CD14-positive monocyte (primary cell): ENCODE results near the gene ZGRF1. TPM values are rescaled to one million over a fixed set of nuclear protein-coding genes. Genes with fewer than 3 reads are reported as not detected.
A peak's percentile ranks its signal among the peaks of the same experiment; 100 is the strongest.

Experiments
- DNase-seq, 3 donors: peaks; one replicate each; pipeline ENCODE4 v3.0.0-alpha.2; 2011 to 2022
- H2AFZ ChIP-seq: 2 replicates; pipeline ENCODE4 v1.6.0; 2012; ENCODE audit warnings: mild to moderate bottlenecking, low read depth, low read length, inconsistent platforms; ENCODE audit not compliant: insufficient read depth, poor library complexity, severe bottlenecking
- H3K27ac ChIP-seq, 2 donors: 1 replicate in 1 of 2; 2 replicates in 1 of 2; pipeline ENCODE4 v1.5.1; 2012 to 2013; ENCODE audit warnings: low read length in 2 of 2, control low read depth in 1 of 2, inconsistent platforms in 1 of 2, low read depth in 1 of 2, mild to moderate bottlenecking in 1 of 2
- H3K27me3 ChIP-seq, 2 donors: one replicate each; pipeline versions ENCODE4 v1.6.0 to v1.6.1; 2011 to 2013; ENCODE audit warnings: low read length in 2 of 2; ENCODE audit not compliant: control insufficient read depth in 2 of 2, insufficient read depth in 2 of 2
- H3K36me3 ChIP-seq, 2 donors: replicated peaks in 1 of 2; 1 replicate in 1 of 2; 2 replicates in 1 of 2; pipeline versions ENCODE4 v1.5.1 to v1.6.1; 2012 to 2013; ENCODE audit warnings: low read length in 2 of 2, control low read depth in 1 of 2, inconsistent platforms in 1 of 2, mild to moderate bottlenecking in 1 of 2; ENCODE audit not compliant: insufficient read depth in 2 of 2, control insufficient read depth in 1 of 2
- H3K4me1 ChIP-seq, 2 donors: 1 replicate in 1 of 2; 2 replicates in 1 of 2; pipeline versions ENCODE4 v1.5.1 to v1.6.1; 2012 to 2013; ENCODE audit warnings: low read length in 2 of 2, control low read depth in 1 of 2, inconsistent platforms in 1 of 2, mild to moderate bottlenecking in 1 of 2, moderate library complexity in 1 of 2; ENCODE audit not compliant: insufficient read depth in 2 of 2, control insufficient read depth in 1 of 2
- H3K4me2 ChIP-seq: replicated peaks from 2 replicates; pipeline ENCODE3; 2012; ENCODE audit warnings: low read length, moderate library complexity, mild to moderate bottlenecking; ENCODE audit not compliant: poor library complexity, severe bottlenecking; ENCODE audit errors: extremely low read depth
- H3K4me3 ChIP-seq, 3 experiments: fragments of 200-600 bp in 1 of 3; sonication (generic) in 1 of 3; replicated peaks in 1 of 3; 1 replicate in 2 of 3; 2 replicates in 1 of 3; pipeline ENCODE4 v1.5.1; 2011 to 2013; ENCODE audit warnings: low read length in 3 of 3, mild to moderate bottlenecking in 3 of 3, control low read depth in 2 of 3, low read depth in 2 of 3, inconsistent platforms in 1 of 3, moderate library complexity in 1 of 3
- H3K79me2 ChIP-seq: 2 replicates; pipeline ENCODE4 v1.6.0; 2012; ENCODE audit warnings: mild to moderate bottlenecking, control low read depth, inconsistent platforms, low read length, moderate library complexity; ENCODE audit not compliant: insufficient read depth
- H3K9ac ChIP-seq: 2 replicates; pipeline ENCODE4 v1.6.0; 2017; ENCODE audit warnings: low read length, mild to moderate bottlenecking; ENCODE audit not compliant: insufficient read depth, poor library complexity, severe bottlenecking
- H3K9me3 ChIP-seq, 2 donors: replicated peaks in 1 of 2; 1 replicate in 1 of 2; 2 replicates in 1 of 2; pipeline versions ENCODE4 v1.5.1 to v1.6.1; 2012 to 2013; ENCODE audit warnings: low read length in 2 of 2, control low read depth in 1 of 2; ENCODE audit not compliant: control insufficient read depth in 1 of 2, insufficient read depth in 1 of 2
- H4K20me1 ChIP-seq: 2 replicates; pipeline ENCODE4 v1.6.0; 2012; ENCODE audit warnings: mild to moderate bottlenecking, low read length, control low read depth, moderate library complexity; ENCODE audit not compliant: insufficient read depth
- H3K27ac Mint-ChIP-seq, 7 donors: one replicate each; pipeline ENCODE4 v1.8.0; 2020; ENCODE audit warnings: mild to moderate bottlenecking in 7 of 7, mixed read lengths in 7 of 7, moderate library complexity in 6 of 7, inconsistent platforms in 2 of 7
- H3K27me3 Mint-ChIP-seq, 3 donors: one replicate each; pipeline ENCODE4 v1.8.0; 2021 to 2022; ENCODE audit warnings: low read depth in 3 of 3, mild to moderate bottlenecking in 3 of 3, mixed read lengths in 3 of 3, moderate library complexity in 3 of 3, inconsistent platforms in 1 of 3
- H3K36me3 Mint-ChIP-seq, 2 donors: one replicate each; pipeline ENCODE4 v1.8.0; 2020; ENCODE audit warnings: mixed read lengths in 2 of 2, inconsistent platforms in 1 of 2, mild to moderate bottlenecking in 1 of 2
- H3K4me1 Mint-ChIP-seq: one replicate; pipeline ENCODE4 v1.8.0; 2020; ENCODE audit warnings: mild to moderate bottlenecking, mixed read lengths
- H3K4me3 Mint-ChIP-seq, 2 donors: one replicate each; pipeline ENCODE4 v1.8.0; 2020; ENCODE audit warnings: mild to moderate bottlenecking in 2 of 2, mixed read lengths in 2 of 2, moderate library complexity in 1 of 2
- H3K9me3 Mint-ChIP-seq, 7 donors: one replicate each; pipeline ENCODE4 v1.8.0; 2020 to 2022; ENCODE audit warnings: mixed read lengths in 7 of 7, mild to moderate bottlenecking in 6 of 7, moderate library complexity in 6 of 7, inconsistent platforms in 2 of 7
- WGBS: methylation state at CpG from one replicate; pipeline ENCODE4 v1.1.5; 2013; ENCODE audit warnings: missing lambda C conversion rate; ENCODE audit not compliant: insufficient coverage; 5-methylcytosine and 5-hydroxymethylcytosine counted together
- intact Hi-C, 2 donors: fragments of 100-400 bp; cut with micrococcal nuclease; formaldehyde crosslinking; loops; one replicate each; pipeline versions ENCODE4 v1.15.0 to v1.15.1; 2023
- polyA plus RNA-seq, 3 donors: library from polyadenylated mRNA; depleted of rRNA in 1 of 3; unstranded in 2 of 3; stranded (reverse) in 1 of 3; fragments of 300-500 nt in 2 of 3; fragments of >200 nt in 1 of 3; fragmentation: Illumina TruSeq in 2 of 3; gene quantifications; 1 replicate in 2 of 3; 2 replicates in 1 of 3; pipeline ENCODE4 v1.2.3, GENCODE V29; 2012 to 2021
- TF ChIP-seq, protein P1 (sequence below): fragments of 200-600 bp; IDR thresholded peaks from one replicate; pipeline ENCODE4 v1.8.0; 2022; ENCODE audit warnings: antibody characterized with exemption, mild to moderate bottlenecking

ZGRF1 gene
- polyA plus RNA-seq, 3 donors, result 0.81 to 2.9 (median 0.81) TPM

DNA sequence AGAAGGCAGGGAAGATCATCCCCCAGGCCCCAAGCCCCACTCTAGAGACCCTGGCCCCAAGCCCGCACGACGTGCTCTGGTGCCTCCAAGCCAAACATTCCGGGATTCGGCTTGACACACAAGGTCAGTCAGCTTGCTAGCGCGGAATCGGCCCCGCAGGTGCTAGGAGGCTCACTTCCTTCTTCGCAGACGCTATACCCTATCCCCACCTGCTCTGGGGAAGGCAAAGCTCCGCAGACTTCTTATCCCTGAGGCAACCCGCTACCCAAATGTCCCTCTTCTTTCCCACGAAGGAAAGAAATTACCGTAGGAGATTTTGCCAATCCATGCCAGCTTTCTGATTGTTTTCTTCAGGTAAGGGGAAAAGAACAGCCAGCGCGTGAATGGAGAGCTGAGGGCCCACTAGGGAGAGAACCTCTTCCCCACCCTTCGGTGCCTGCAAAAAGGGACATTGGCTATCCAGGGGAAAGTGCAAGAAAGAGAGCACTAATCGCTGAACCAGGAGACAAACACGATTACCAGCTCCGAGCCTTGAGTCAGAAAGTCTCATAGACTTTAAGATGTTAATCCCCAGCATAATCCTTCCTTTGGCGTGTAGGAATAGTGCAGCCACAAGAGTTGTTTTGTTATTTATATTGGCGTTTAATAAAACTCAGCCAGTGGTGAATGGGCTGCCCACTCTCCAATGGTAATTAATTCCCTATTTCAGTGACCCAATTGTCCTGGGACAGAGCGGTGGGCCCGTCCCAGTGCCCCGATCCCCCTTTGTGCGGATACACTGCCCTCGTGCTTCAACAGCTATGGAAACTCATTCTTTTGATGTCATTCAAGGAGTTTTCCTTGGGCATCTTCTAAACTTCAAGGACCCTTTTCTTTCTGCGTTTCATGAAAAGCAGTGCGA, 115.3 kb downstream of the ZGRF1 start:
- peaks cover 96 to 99% (median 96%) of the 10 kb centered on the region in 3 donors for H3K27me3 Mint-ChIP-seq
- no peaks in the 10 kb centered on the region for H3K79me2 ChIP-seq
- H3K9me3 Mint-ChIP-seq, result peaks cover 0 to 44% (median 25%) of the 10 kb centered on the region in 7 donors
- H3K36me3 ChIP-seq, result no peaks in the 10 kb centered on the region
- TF ChIP-seq, protein P1, sequence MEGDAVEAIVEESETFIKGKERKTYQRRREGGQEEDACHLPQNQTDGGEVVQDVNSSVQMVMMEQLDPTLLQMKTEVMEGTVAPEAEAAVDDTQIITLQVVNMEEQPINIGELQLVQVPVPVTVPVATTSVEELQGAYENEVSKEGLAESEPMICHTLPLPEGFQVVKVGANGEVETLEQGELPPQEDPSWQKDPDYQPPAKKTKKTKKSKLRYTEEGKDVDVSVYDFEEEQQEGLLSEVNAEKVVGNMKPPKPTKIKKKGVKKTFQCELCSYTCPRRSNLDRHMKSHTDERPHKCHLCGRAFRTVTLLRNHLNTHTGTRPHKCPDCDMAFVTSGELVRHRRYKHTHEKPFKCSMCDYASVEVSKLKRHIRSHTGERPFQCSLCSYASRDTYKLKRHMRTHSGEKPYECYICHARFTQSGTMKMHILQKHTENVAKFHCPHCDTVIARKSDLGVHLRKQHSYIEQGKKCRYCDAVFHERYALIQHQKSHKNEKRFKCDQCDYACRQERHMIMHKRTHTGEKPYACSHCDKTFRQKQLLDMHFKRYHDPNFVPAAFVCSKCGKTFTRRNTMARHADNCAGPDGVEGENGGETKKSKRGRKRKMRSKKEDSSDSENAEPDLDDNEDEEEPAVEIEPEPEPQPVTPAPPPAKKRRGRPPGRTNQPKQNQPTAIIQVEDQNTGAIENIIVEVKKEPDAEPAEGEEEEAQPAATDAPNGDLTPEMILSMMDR, result no peak
- no peak overlapping the region for H3K4me2 ChIP-seq
- no peak overlapping the region for H2AFZ ChIP-seq
- WGBS, result 7% methylated on average over 21 of the region's 30 CpGs
- no peak for DNase-seq
- H3K9ac ChIP-seq, result no peak overlapping the region
- intact Hi-C loops, result loop anchor here (5.0 kb wide), 1 partner anchor 194 kb away; no protein-coding TSS in a partner anchor
- H3K4me3 ChIP-seq, result no peak overlapping the region
- H3K4me1 ChIP-seq, result peaks cover 34 to 36% of the 10 kb centered on the region in 2 donors
- H3K4me3 Mint-ChIP-seq, result peak overlapping the region in 1 of 2 donors; percentile 99
- H4K20me1 ChIP-seq, result no peaks in the 10 kb centered on the region
- peak overlapping the region in 2 of 7 donors; percentile 2 to 70 for H3K27ac Mint-ChIP-seq
- no peak overlapping the region for H3K27ac ChIP-seq
- peaks cover 0 to 32% of the 10 kb centered on the region in 2 donors for H3K9me3 ChIP-seq
- peaks cover 62% of the 10 kb centered on the region for H3K4me1 Mint-ChIP-seq
- peaks cover 89 to 100% of the 10 kb centered on the region in 2 donors for H3K27me3 ChIP-seq
- peaks cover 0 to 23% of the 10 kb centered on the region in 2 donors for H3K36me3 Mint-ChIP-seq

DNA sequence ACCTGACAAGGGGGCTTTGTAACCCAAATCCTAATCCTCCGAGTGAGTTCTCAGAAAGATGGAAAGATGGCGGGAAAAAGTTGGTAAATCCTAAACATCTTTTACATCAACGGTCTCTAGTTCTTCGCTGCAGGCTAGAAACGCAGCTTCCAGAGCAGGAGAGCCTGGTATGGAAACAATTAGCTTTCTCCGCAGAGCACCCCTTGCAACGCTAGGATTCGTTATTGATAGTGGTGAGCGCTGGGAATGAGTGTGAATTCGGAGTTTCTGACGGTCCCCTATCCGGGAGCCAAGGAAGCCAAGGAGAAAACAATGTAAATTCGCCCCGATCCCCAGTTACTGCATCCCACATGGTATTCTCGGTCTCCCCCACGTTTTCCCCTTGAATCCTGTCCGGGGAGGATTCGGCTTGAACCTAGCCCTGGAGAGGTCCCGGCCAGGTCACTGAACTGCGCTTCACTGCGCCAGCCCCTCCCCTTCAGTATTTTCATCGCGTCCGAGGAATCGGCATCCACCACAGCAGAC, 116.0 kb downstream of the ZGRF1 start:
- no peaks in the 10 kb centered on the region for H3K36me3 ChIP-seq
- H3K36me3 Mint-ChIP-seq, result peaks cover 0 to 23% of the 10 kb centered on the region in 2 donors
- no peaks in the 10 kb centered on the region for H3K79me2 ChIP-seq
- H3K9ac ChIP-seq, result no peak overlapping the region
- peak overlapping the region in 2 of 7 donors; percentile 2 to 70 for H3K27ac Mint-ChIP-seq
- H2AFZ ChIP-seq, result no peak overlapping the region
- peaks cover 97 to 100% (median 98%) of the 10 kb centered on the region in 3 donors for H3K27me3 Mint-ChIP-seq
- H3K4me1 ChIP-seq, result peaks cover 41% of the 10 kb centered on the region in 2 donors
- peaks cover 0 to 44% (median 25%) of the 10 kb centered on the region in 7 donors for H3K9me3 Mint-ChIP-seq
- TF ChIP-seq, protein P1, result no peak
- intact Hi-C loops, result loop anchor here (5.0 kb wide), 1 partner anchor 193 kb away; no protein-coding TSS in a partner anchor
- H3K27me3 ChIP-seq, result peaks cover 90 to 100% of the 10 kb centered on the region in 2 donors
- no peak for DNase-seq
- 10% methylated on average over 19 of the region's 25 CpGs for WGBS
- H4K20me1 ChIP-seq, result no peaks in the 10 kb centered on the region
- no peak overlapping the region for H3K4me2 ChIP-seq
- no peak overlapping the region for H3K4me3 ChIP-seq
- peaks cover 69% of the 10 kb centered on the region for H3K4me1 Mint-ChIP-seq
- peak overlapping the region in 1 of 2 donors; percentile 99 for H3K4me3 Mint-ChIP-seq
- H3K27ac ChIP-seq, result no peak overlapping the region
- H3K9me3 ChIP-seq, result peaks cover 0 to 32% of the 10 kb centered on the region in 2 donors
